GM18519 (cell line): Measurements from ENCODE around the gene CASKIN1.
"Not testable (repeated sequence)": the region's sequence is repeated elsewhere in the genome, so short reads cannot be mapped to it uniquely, and the experiment has no call there.

ENCODE experiments used
- ATAC-seq: cut with Tn5 transposase; IDR thresholded peaks from one replicate; pipeline ENCODE4 v1.9.1; 2021; ENCODE audit warnings: mild to moderate bottlenecking, moderate library complexity; ENCODE audit not compliant: unreplicated experiment, low FRiP score

The CASKIN1 gene

DNA sequence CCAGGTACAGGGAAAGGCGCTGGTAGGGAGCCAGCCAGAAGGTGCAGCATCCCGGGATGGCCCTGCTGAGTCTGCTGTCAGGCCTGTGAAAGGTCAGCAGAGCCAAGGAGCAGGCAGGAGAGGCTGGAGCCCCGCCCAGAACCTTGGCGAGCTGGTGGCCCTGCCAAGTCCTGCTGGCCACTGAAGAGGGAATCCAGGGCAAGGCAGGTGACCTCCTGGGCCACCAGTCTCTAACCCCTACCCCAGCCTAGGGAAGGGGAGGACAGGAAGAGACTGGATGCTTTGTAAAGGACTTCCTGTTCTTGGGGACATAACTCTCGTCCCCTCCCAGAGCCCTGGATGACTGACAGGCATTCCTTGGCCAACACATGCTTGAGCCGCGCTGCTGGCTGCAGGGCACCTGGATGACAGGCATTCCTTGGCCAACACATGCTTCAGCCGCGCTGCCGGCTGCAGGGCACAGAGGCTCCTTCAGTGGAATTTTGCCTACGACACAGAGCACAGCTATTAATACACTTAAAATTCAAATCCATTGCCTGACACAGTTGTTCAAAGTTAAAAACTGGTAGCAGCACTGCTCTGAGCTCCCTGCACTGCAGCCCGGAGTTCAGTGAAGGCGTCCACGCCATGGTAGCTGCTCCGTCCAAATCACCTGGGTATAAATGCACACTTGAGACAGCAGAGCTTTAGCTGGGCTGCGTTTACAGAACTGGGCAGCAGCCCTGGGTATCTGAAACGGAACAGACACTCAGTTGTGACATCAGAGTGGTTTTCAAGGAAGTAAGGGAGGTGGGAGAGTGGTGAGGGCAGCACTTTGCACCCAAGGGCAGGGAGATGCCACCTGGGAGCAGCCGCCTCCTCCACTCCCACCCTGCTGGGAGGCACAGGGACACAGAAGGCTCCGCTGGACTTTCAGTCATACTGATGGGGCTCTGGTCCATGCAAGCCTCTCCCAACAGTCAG lies 16.2 kb upstream of the CASKIN1 start:
- ATAC-seq: no peak

DNA sequence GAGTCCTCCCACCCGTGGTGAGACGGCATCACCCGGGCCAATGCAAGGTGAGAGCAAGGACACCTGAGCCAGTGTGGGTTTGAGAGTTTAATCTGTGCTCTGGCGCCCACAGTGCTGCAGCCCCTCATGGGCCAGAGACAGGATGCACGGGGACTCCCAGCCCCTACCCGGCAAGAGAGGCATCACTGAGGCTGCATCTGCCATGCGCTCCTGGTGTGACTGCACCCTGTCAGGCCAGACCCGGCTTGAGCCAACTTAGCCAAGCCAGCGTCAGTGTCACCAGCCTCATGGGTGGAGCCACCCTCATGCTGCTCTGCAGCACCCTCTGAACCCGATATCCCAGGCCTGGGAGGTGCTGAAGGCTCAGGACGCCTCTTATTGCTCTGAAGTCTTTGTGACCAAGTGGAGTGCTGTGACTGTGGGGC lies 15.5 kb upstream of the CASKIN1 start:
- ATAC-seq: no peak

DNA sequence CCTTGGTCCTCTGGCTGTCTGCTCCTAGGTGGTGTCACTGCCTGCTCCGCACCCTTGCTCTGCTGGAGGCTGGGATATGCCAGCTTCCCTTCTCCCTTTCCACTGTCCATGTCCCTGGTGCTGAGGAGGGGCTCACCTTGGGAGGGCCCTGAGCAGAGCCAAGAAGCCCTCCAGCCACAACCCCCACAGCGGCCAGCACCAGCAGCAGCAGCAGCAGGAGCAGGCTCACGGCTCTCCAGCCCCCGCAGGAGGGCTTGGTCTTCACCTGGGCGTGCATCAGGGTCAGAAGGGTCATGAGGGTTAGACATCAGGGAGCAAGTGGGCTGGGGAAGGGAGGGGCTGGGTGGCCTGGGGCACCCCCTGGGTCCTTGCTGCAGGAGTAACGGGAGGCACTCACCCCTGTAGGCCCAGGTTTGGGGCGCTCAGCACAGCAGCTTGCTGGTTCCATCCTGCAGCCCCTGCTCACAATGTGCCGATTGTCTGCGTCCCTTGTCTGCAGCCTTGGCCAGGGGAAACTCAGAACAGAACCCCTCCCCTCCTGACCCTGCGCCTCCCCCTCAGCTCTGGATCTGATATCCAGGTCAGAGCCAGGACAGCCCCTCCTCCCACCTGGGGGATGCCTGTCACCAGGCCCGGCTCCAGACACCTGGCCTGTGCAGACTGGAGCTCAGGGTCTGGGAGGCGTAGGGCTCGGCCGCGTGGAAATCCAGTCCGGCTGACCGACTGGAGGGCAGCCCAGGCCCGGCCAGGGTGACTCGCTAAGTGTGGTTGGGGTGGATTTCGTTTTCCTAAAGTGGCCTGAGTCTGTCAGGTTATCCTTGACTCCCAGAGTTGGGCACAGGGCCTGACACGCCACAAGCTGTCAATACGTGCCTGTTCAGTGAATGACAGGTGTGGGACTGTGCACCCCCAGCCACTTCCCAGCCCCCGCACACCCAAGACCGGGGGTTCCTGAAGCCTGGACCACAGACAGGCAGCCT lies 14.3 kb upstream of the CASKIN1 start, which contains the start of gene BRICD5:
BRICD5 (minus strand) TSS at position 478 of the 980 bp plus-strand sequence; CDS start at position 448, 30 bp downstream.
- ATAC-seq: no peak

DNA sequence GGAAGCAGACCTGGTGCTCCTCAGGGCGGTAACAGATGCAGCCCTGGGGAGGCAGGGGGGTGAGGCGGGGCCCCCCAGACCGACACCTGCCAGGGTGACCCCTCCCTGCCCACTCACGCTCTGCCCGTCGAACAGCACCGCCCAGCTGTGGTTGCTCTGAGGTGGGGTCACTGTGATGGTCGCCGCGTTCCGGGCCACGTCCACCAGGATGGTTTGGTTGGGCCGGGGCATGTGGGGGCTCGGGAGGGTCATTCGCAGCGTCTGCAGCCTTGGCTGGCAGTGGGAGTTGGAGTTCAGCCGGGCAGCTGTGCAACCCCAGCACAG lies 13.6 kb upstream of the CASKIN1 start:
- no peak for ATAC-seq

DNA sequence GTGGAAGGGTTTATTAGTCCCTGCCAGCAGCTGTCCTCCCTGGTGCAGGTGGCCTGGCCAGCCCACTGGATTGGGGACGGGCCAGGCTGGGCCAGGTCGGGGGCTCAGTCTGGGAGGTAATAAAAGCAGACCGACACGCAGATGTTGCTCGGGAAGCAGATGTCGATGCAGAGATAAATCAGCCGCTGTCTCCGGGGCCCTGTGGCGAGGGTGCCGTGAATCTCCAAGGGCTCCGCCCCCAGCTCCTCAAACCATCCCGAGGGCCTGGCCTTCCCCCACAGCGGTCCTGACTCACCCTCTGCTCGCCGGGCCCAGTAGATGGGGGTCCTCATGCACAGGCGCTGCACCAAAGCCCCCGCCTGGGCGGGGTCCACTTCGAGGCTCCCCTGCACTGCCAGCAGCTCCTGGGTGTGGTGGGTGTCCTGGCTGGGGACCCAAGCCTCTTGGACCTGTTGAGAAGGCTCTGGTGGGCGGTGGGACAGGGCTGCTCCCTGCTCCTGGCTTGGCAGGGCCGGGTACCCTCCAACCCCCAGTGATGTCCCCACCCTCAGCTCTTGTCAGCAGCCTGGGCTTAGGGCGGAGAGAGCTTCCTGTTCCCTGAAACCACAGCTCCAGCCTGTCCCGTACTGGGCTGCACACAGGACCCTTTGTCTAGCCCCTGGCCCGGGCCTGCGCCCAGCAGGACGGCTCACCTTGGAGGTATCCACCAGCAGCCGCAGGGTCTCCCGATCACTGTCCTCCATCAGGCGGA lies 13.0 kb upstream of the CASKIN1 start:
- ATAC-seq: no peak

- ATAC-seq: no peak
Observed at GRCh38 chr16:2208772-2209171, 12.4 kb upstream of the CASKIN1 start.

- ATAC-seq: no peak
Observed at GRCh38 chr16:2208308-2208707, 11.9 kb upstream of the CASKIN1 start.

- no peak for ATAC-seq
Observed at GRCh38 chr16:2207872-2208271, 11.5 kb upstream of the CASKIN1 start.

- no peak for ATAC-seq
Observed at GRCh38 chr16:2206780-2207433, 10.5 kb upstream of the CASKIN1 start.

DNA sequence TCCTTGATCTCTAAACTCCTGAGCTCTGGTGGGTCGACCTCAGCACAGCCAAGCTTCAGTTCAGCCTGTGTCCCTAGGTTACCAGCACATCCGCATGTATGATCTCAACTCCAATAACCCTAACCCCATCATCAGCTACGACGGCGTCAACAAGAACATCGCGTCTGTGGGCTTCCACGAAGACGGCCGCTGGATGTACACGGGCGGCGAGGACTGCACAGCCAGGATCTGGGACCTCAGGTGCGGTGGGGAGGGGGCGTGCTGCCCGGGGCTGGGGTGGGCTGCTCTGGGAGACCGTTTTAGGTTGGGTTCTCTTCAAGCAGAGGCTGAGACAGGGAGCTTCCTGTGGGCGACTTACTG lies 10.0 kb upstream of the CASKIN1 start:
- no peak for ATAC-seq

DNA sequence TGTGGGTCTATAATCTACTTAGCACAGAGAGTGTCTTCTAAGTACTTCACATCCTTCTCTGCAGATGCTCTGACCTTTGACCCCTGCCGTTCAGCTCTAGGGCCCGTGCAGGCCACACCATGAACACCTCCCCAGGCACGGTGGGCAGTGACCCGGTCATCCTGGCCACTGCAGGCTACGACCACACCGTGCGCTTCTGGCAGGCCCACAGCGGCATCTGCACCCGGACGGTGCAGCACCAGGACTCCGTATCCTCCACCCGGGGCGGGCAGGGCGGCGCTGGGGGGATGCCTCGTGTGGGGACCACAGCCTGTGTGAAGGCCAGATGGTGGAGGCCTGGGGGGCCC lies 9.5 kb upstream of the CASKIN1 start:
- peak; percentile 15 for ATAC-seq

- ATAC-seq: peak; percentile 50
Observed at GRCh38 chr16:2205104-2205966, 8.9 kb upstream of the CASKIN1 start, which contains the start of gene MLST8. Gene MLST8, plus strand, starts transcription at chr16:2205454. Its CDS starts 632 bp downstream, at chr16:2206086.

- no peak for ATAC-seq
Observed at GRCh38 chr16:2204416-2205103, 8.2 kb upstream of the CASKIN1 start.

DNA sequence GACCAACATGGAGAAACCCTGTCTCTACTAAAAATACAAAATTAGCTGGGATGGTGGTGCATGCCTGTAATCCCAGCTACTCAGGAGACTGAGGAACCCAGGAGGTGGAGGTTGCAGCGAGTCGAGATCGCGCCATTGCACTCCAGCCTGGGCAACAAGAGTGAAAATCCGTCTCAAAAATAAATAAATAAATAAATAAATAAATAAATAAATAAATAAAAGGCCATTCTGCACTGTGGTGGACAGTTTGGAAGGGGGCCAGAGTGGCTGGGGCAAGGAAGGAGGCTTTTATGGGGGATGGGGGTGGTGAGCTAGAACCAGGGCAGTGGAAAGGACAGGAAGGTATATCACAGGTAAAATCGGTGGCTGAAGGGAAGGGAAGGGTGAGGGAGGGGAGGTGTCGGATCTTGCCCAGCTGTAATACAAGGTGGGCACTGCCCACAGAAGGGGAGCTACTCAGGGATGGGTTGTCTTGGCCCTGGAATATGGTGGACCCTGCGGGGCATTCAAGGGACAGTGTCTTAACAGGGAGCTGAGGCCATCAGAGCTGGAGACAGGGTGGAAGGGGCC lies 6.8 kb upstream of the CASKIN1 start:
- not testable (repeated sequence) for ATAC-seq

GRCh38 chr16:2200313-2200712 lies 3.9 kb upstream of the CASKIN1 start:
- ATAC-seq: no peak

DNA sequence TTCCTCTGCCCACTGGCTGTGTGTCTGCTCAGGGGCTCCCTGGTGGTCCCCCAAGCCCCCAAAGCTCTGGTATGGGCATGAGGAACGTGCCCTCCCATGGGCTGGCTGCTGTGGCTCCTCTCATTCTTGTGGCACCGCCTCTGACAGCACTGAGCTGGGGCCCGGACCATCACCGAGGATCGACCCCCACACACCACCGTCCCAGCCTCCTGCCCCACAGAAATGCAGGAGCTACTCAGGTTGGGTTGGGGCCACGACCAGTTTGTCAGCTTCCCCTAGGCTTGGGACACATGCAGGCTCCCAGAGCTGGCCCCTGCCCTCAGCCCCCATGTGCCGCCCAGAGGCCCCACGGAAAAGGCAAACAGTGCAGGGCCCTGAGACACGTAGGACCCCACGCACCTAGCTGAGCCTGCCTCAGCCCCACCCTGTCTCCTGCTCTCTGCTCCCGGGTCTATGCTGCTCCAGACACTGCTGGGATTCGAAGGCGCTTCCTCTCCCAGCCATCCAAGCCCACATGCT lies 3.3 kb upstream of the CASKIN1 start:
- no peak for ATAC-seq

- no peak for ATAC-seq
Observed at GRCh38 chr16:2199095-2199494, 2.7 kb upstream of the CASKIN1 start.

GRCh38 chr16:2198283-2198682 lies 1.9 kb upstream of the CASKIN1 start:
- no peak for ATAC-seq
